GM18858 (cell line): ENCODE data around the gene PRR7.

Experiments
- ATAC-seq: cut with Tn5 transposase; IDR thresholded peaks from one replicate; pipeline ENCODE4 v1.9.1; 2021; ENCODE audit not compliant: unreplicated experiment

PRR7 gene

DNA sequence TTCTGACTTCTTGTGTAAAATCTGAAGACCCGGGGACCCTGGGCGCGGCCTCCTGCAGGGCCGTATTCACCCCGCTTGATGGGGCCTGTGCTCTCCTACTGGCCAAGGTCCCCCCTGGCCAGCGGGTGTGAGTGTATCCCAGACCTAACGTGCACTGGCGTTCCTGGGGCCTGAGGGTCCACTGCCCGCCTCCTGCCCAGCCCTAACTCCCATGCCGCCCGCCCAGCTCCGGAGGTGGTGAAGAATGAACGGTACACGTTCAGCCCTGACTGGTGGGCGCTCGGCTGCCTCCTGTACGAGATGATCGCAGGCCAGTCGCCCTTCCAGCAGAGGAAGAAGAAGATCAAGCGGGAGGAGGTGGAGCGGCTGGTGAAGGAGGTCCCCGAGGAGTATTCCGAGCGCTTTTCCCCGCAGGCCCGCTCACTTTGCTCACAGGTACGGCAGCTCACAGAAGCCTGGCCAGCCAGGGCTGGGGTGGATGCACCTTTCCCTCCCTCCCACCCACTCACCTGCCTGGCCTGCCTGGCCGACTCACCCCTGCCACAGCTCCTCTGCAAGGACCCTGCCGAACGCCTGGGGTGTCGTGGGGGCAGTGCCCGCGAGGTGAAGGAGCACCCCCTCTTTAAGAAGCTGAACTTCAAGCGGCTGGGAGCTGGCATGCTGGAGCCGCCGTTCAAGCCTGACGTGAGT, 10.6 kb upstream of the PRR7 start:
- no peak for ATAC-seq

DNA sequence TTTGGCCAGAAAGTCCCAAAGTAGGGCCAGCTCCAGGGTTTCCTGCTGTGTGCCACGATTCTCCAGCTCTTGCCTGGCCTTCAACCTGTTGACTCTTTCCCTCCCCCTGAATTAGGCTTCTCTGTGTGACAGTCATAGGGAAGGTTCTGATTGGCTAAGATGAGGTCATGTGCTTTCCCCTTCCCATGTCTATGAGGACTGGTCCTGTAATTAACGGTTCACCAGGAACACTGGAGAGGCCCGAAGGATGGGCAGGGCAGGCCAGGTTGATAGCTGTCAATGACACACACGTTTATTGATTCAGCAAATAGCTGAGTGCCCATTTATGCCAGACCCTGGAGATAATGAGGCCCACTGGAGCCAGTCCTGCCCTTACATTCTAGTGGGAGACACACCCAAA, 9.0 kb upstream of the PRR7 start:
- ATAC-seq = no peak

DNA sequence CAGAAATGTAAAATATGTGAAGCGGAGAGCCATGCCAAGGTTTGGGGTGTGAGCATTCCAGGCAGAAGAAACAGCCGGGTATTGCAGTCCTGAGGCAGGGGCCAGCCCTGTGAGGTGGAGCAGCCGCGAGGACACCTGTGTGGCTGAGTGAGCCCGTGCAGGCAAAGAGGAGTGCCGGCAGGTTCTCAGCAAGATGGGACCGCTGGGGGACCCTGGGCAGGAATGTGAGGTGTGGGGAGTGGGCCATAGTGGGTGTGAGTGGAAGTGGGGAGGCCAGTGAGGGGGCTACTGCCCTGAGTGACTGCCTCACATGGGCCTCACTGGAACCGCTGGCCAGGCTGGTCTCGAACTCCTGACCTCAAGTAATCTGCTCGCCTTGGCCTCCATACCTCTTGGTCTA, 8.1 kb upstream of the PRR7 start:
- ATAC-seq = no peak

DNA sequence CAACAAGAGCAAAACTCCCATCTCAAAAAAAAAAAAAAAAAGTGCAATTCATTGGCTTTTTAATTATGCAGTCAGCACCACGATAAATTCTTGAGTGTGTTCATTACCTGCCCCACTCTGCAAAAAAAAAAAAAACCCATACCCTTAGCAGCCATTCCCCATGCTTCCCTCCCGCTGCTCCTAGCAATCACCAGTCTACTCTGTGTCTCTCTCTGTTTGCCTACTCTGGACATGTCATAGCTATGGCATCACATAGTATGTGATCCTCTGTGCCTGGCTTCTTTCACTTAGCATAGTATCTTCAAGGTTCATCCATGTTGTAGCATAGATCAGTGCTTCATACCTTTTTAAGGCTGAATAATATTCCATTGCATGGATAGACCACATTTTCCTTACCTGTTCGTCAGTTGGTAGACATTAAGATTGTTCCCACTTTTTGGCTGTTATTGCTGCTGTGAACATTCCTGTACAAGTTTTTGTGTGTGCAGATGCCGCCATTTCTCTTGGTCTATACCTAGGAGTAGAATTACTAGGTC, 7.0 kb upstream of the PRR7 start:
- ATAC-seq = no peak

DNA sequence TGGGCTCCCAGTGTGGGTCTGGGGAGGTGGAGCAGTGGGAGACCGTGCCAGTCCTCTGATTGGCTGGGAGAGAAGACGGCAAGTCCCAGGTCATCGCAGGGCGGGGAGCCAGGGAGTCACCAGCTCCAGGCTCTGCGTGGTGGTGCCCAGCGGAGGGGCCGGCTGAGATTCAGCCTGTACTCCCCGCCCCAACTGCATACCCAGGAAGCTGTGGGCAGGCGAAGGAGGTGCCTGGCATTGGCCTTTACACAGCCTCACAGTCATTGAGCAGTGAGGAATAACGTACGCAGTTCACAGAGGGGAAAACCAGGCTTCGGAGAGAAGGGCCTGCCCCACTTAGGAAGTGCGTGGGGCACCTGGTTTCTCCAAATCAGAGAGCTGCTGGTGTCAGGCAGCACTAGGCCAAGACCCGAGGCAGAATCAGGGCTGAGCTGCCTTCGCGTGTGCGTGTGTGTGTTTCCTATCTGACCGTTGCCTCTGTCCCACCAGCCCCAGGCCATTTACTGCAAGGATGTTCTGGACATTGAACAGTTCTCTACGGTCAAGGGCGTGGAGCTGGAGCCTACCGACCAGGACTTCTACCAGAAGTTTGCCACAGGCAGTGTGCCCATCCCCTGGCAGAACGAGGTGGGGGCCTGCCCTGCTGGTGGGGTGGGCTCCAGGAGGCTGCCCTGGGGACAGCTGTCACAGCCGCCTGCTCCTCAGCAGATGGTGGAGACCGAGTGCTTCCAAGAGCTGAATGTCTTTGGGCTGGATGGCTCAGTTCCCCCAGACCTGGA, 6.2 kb upstream of the PRR7 start:
- no peak for ATAC-seq

DNA sequence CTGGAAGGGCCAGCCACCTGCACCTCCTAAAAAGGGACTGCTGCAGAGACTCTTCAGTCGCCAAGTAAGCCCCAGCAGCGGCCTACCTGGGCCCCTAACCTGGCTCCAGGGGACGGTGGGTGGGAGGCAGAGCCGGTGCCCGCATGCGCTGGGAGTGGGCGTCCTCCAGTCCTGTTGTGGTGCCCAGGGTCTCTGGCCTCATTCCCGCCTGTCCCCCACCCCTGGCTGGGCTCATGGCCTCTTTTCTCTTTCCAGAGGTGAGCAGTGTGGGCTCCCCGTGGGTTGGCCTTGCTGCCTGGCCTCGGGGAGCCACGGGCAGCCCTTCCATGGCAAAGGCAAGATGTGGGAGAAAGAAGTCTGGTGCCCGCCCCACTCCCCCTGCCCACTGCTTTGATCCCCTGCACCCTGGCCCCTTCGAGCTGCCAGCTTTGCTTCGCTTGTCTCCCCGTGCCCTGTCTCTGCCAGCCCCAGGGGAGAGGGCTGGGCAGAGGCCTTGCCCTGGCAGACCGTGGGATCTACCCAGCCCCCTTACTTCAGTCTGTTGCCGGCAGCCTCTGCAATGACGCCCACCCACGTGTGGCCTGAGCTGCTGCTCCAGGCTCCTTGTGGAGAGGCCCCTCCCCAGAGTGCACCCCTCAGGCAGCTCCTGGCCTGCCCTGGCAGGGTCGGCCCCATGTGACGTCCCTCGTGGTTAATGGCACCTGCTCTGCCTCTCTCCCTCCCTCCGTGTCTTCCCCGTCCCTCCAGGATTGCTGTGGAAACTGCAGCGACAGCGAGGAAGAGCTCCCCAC, 5.4 kb upstream of the PRR7 start:
- no peak for ATAC-seq

DNA sequence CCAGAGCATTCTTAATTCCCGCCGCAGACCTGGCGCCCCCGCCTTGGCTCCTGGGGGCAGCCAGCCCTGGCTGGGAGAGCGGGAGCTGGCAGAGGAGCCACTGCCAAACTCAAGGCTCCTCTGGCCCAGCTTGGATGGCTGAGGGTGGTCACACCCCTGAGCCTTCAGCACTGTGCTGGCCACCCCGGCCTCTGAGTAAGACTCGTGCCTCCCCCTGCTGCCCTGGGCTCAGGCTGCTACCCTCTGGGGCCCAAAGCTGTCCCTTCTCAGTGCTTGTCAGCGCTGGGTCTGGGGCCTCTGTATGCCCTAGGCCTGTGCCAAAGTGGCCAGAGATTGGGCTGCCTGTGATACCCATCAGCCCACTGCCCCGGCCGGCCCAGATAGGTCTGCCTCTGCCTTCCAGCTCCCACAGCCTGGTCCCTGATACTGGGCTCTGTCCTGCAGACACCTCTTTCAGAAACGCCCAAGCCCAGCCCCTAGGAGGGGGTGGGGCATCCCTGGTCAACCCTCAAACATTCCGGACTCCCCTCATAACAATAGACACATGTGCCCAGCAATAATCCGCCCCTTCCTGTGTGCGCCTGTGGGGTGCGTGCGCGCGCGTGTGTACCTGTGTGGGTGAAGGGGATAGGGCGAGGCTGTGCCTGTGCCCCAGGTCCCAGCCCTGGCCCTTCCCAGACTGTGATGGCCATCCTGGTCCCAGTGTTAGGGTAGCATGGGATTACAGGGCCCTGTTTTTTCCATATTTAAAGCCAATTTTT, 4.4 kb upstream of the PRR7 start:
- ATAC-seq = no peak

DNA sequence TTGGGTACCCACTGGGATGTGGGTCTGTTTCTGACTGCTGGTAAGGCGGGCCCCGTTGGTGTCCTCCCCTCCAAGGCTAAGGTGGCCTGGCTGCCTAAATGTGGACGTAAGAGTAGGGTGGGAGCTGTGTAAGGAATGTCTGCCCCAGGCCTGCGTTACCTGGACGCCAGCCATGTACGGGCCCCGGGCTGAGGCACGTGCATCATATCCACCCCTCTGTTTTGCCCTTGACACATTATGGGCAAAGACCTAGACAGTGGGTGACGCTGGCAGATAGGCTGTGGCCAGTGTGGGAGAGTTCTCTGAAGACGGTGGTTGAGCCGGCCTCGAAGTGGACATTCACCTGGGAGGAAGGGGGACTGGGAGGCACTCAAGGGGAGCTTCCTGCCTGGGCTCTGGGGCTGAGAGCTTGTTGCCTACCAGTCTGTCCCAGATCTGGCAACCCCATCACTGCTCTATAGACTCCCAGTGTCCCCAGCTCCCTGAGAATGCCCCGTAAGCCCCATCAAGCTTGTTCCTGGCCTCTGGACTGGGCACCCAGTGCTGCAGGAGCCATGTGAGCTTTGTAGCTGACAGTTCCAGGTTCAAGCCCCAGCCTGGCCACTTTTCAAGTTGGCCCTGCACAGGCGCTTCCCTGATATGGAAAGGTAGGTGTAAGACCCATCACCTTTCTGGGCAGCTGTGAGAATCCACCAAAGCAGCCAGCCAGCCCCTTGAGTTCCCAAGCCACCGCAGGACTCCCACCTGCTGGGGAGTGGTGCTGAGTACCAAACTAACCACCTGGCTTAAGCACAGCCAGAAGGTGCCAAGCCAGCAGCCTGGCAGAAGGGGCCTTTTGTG, 3.2 kb upstream of the PRR7 start:
- no peak for ATAC-seq

DNA sequence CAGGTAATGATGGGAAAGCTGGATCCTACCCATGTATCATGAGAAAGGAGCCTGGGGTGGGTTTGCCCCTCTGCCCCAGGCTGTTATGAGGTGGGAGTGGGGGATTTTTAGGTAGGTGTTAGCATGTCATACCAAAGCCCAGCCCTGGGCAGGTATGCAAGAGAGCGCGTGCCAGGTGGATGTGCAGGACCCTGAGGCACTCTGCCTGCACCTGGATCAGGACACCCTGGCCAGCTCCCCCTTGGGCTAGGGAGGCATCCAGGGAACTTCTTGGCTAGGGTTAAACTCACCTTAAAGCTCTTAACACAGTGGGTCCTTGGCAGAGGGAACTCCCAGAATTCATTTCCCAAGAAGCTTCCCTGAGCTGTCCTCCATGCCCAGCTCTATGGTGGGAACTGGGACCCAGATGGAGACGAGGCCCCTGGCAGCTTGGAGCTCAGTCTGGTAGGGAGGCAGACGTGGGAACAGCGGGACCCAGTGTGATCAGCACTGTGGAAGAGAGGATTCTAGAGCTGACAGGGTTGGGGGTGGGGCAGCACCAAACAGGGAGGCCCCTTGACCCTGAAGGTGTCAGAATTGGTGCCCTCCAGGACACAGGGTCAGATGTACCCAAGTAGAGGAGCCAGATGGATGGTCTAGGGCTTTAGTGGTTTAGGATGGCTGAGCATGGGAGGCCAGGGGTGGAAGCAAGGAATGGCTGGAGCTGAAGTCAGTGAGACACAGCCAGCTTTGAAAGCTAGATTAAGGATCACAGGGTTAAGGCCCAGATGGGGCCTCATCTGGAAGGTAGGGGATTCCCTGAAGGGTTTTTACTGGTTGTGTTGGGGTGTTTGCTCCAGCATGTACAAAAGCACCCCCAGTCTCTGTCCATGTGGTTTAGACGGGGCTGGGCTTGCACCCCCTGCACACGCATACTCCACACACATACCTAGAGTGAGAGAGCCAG, 2.2 kb upstream of the PRR7 start:
- no peak for ATAC-seq

DNA sequence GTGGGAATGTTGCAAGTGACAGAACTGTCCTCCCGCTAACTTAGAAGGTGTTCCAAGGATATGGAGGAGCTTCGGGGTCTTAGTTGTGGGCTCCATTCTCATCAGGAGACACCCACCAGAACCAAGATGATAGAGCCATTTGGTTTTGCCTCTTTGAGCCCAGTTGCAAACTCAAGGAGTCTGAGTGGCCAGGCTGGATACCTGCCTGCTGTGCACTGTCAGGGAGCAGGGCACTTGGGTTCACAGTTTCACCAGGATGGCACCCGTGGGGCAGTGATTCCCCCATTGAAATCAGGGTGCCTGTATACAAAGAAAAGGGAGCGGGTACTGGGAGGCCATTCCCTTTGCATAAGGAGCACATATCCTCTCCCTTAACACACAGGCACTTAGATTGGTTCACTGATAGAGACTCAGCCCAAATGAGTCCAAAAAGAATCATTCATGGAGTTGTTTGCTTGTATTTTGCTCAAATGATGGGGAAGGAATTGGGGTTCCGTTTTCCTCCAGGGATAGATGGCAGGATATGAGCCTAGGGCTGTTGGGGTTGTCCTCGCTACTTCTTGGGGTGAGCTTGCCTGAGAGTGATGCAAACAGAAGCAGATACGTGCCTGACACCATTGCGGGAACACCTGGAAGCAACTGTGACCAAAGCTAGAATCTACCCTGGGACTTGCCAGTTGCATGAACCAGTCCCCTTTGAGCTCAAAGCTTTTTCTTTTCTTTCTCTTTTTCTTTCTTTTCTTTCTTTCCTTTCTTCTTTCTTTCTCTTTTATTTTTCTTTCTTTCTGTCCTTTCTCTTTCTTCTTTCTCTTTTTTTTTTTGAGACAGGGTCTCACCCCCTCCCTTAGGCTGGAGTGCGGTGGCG, 1.3 kb upstream of the PRR7 start:
- ATAC-seq = no peak

DNA sequence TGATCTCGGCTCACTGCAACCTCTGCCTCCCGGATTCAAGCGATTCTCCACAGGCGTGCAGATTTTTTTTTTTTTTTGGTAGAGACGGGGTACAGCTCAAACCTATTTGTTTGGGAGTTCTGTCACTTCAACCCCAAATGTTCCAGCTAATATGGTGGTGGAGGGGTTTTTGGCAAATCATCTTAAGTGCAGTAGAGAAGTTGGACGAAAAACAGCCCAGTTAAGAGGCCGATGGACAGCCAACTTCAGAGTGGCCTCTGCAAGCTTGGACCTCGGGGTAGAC, 756 bp upstream of the PRR7 start:
- no peak for ATAC-seq

DNA sequence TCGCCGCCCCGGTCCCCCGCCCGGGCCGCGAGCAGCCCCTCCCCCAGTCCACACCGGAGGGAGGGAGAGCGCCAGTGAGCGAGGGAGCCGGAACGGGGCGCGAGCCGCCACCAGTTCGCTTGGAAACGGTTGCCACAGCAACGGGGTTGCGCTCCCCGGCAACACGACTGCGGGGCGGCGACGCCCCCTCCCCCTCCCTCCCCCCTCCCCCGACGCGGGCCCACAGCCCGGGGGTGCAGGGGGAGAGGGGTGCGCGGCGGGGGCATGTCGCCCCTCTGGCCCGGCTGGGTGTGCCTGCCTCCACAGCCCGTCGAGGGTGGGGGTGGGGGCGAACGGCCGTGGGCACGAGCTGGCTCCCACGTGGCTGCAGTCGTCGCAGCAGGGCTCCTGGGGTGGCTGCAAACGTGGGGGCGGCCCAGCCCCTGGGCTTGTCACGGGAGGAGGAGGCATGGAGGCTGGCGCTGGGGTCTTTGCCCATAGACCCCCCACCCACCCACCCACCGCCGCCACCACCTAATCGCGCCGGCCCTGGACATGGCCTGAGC, 524 bp downstream of the PRR7 start:
- peak; percentile 17 for ATAC-seq

DNA sequence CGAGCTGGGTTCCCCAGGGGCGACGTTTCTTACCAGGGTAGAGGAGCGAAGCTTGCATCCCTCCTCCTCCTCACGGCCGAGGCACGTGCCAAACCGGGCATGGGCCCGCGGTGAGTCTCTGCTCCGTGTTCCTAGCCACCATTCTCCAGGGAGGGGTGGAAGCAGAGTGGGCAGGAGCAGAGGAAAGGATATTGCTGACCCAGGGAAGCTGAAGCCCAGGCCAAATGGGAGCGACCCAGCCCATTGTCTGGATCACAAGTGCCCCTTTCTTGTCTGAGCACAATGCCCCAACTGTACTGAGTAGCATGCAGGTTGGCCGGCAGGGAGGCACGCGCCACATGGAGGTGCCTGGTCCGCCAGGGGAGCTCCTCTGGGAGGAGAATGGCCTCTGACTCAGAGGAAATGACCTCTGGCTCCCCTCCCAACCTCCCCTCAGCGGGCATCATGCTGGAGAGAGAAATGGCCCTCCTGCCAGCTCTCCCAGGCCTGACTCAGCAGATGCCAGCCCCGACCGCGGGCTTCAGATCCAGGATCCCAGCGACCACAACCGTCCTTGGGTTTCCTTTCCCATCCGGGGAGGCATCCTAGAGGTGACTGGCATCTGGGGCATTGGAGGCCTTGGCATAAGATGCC, 1.1 kb downstream of the PRR7 start:
- no peak for ATAC-seq

DNA sequence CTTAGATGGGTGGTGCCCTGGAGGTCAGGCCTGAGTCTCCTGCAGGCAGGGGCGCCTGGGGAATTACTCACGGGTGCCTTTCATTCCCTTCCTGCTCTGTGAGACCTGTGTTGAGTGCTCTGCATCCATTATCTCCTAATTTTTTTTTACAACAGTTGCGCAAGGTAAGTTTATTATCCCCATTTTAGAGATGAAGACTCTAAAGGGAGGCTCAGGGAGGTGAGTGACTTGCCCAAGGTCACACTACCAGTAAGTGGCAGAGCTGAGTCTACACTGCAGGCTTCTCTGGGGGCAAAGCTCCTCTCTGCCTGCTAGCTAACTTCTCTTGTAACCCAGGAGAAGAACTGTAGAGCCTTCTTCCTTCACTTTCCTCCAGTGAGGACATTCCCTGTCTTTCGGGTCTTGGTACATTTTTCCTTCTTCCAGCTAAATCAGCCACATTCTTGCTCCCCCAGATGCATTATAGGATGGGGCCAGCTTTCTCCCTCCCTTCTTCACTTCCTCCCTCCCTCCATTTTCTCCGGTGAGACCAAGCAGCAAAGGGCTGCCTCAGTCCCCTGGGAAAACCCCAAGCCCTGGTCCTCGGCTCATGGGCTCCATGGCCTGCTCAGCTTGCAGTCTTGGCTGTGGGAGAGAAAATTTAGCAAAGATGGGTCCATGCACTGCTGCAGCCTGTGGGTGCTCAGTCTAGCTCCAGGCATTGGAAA, 1.8 kb downstream of the PRR7 start:
- ATAC-seq = no peak

DNA sequence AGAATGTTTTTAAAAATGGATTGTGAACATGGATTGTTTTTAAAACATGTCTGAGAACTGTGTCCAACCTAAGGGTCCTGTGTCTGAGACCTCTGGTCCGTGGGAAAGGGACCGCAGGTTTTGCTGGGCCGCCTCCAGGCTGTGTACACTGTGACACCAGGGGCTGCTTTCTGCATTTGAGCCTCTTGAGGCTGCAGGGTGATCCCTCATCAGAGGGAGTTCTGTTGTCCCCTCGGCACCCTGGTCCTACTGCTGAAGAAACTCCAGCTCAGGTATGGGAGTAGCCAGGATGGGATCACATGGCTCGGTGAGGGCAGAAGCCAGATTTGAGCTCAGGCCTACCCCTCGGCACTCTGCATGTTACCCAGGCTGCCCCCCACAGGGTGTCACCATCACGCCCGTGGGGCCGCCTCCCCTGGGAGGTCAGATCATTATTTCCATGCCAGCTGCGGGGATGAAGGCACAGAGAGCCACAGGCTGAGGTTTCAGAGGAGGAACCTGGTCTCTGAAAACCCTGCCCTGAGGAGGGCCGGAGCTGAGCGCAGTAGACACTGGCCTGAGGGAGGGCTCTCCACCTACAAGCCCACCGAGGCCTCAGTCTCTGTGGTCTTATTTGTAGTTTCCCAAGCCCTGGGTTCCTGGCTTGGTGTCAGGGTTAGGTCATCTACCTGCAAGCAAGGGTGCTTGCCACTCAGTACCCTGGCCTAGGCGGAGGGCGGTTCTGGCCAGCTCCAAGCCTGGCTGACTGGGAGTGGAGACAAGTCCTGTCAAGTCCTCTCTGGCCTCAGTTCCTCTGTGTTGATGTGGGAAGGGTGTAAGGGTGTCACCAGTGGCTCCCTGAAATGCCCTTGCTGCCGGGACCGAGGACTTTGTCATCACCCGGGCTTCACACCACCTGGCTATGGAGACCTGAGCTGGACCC, 2.8 kb downstream of the PRR7 start:
- no peak for ATAC-seq
